ENCODE measurements around the gene POGK.
"Not testable (repeated sequence)": the region's sequence is repeated elsewhere in the genome, so short reads cannot be mapped to it uniquely, and the experiment has no call there.

Gene POGK

DNA sequence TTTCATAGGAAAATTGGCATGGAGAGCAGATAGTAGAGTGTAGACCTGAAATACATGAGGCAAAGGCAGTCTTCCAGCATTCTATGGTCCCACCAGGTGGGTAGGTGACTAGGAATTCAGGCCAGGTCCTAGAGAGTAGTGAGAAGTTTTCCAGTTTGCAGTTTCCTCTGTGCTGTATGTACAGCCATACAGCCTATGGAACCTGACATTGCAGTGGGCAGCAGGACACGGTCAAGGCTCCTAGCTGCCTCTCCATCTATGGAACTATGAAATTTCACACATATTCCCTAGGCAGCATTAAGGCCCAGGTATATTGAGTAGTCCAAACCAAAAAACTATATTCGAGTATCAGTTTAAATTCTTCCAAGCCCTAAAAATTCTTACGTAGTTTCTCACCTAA, 16.3 kb downstream of the POGK start:
- DNase-seq (ENCODE audit: low read depth in 2 of 2): no peak

DNA sequence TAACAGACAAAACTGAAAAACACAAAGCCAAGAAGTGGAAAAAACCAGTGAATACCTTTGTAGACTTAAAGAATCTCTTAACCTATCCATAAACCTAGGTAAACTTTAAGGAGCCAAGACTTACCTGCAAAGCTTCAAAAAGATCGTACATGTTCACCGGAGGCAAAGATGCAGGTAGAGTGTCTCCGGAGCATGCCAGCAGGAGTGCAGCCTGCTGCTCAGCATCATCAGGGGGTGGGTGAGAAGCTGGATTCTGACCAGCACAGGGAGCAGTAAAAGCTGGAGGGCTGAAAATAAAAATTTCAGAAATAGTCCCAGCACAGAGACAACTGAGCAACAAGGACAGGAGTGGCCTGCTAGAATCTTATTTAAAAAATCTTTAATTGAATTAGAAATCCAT, 18.7 kb downstream of the POGK start:
- no peak for DNase-seq (ENCODE audit: low read depth in 2 of 2)

DNA sequence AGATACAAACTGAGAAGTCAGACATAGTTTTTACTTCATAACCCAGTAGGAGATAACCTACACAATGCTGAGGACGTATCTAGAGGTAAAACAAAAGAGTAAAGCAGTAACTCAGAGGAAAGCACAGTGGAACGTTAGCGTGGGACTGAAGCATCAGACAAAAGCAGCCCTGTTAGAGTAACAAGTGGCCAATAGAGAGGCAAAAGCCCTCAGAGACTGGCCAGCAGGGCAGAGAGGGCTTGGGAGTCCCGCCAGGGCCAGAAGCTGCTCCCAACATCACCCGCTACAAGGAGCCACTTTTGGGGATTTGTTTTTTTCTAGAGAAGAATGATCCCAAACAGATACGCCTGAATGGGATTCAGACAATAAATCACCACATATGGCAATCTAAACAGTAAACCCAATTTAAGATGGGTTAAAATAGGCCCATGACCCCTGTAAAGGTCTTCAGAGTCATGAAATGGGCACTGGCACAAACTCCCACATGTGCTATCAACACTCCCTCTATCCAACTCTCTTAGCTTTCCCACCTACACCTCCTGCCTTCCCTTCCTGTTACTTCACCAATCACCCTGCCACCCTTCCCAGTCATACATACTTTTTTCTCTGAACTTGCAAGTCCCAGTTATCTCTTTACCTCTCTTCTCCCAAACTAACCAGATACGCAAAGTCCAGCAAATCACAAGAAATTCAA, 19.6 kb downstream of the POGK start:
- DNase-seq (ENCODE audit: low read depth in 2 of 2): no peak

DNA sequence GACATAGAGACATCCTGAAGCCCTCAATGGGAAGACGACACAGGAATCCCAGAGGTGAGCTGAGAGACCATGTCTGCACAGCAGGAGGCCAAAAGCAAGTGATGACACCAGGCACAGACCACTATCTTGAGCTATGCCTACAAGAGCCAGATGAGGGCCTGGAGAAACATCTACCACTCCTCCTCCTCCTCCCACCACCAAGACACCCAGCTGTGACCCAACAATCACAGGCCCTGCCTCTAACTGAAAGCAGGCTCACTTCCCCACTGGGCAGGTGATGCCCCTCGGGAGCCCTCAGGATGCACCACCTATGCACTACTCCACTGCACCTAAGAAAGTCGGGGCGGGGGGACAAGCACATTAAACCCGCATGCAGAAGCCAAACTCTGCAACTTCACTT, 20.3 kb downstream of the POGK start:
- no peak for DNase-seq (ENCODE audit: low read depth in 2 of 2)

DNA sequence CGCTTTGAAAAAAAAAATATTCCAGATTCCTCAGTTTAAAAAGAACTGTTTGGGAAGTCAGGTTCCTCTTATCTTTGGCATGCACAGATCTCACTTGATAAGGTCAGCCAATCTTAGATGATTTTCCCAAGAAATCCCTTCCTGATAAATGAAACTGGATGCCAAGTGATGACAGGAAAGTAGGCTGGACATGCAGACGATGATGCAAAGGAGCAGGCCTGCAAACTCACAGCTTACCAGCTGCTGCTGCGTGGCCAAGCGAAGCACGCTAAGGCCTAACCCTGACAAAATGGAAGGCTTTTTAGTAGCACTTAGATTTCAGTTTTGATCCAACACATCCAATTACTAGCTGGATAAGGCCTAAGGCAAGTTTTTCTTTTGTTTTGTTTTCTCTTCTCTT, 26.7 kb downstream of the POGK start:
- DNase-seq (ENCODE audit: low read depth in 2 of 2): no peak

DNA sequence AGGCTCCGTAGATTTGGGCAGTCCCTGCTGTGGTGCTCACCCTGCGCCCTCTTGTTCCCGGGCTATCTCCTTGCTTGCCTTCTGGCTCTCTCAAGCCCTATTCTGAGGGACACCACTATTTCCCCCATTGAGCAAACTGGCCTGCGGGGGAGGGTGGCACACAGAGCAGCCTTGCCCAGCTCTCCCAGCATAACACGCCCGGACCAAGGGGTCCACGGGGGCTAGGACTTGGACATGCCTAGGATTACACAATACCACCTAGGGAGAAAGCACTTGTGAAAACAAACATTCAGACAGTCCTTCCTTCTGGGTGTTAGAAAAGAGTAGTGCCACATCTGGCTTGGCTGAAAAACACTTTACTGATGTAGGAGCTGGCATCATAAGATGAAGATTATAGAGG, 29.4 kb downstream of the POGK start:
- DNase-seq (ENCODE audit: low read depth in 2 of 2): no peak

DNA sequence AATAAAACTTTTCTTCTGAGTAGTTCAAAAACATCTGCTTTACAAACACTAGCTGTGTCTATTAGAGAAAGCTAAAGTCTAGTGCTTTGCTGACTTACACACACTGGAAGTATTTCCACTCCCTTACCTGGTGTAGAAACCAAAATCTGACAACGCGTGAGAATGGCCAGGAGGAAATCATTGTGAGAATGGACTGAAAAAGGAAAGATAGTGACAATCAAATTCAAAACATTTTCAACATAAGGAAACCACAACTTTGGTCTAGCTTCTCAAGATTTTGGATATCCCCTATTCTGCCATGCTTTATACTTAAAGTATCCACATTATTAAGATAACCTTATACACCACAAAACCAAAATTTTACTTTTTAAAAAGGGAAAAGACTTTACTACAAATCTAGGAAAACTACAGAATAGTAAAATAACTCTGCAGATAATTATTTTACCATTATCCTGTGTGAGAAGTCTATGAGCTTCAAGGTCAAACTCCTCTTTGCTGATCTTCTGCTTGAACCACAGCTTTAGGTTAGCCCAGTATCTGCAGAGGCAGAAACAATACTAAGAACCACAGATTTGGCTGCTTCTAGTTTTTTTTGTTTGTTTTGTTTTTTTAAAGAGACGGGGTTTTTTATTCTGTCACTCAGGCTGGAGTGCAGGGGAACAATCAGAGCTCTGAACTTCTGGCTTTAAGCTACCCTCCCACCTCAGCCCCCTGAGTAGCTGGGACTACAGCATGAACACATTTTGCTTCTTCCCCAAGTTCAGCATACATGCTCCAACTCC, 30.2 kb downstream of the POGK start:
- no peak for DNase-seq (ENCODE audit: low read depth in 2 of 2)

DNA sequence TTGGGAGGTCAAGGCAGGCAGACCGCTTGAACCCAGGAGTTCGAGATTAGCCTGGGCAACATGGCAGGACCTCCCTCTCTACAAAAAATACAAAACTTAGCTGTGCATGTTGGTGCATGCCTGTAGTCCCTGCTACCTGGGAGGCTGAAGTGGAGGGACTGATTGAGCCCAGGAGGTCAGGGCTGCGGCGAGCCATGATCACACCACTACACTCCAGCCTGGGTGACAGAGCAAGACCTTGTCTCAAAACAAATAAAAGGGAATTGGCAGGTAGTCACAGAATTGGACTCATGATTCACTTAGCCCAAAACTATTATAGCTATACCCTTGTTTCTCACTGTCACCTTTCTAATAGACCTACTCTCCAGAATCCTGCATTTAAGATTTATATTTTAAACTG, 31.3 kb downstream of the POGK start:
- DNase-seq (ENCODE audit: low read depth in 2 of 2): no peak

DNA sequence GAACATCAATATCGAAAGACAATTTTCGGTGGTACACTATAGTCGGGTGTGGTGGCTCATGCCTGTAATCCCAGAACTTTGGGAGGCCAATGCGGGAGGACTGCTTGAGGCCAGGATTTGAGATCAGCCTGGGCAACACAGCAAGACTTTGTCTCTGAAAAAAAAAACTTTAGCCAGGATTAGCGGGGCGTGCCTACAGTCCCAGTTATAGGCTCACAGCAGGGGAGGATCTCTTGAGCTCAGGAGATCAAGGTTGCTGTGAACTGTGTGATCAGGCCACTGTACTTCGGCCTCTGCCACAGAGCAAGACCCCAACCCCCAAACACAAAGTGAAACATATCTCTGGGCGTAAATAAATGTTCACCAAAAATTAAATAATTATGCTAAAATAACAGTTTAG, 35.2 kb downstream of the POGK start:
- no peak for DNase-seq (ENCODE audit: low read depth in 2 of 2)

DNA sequence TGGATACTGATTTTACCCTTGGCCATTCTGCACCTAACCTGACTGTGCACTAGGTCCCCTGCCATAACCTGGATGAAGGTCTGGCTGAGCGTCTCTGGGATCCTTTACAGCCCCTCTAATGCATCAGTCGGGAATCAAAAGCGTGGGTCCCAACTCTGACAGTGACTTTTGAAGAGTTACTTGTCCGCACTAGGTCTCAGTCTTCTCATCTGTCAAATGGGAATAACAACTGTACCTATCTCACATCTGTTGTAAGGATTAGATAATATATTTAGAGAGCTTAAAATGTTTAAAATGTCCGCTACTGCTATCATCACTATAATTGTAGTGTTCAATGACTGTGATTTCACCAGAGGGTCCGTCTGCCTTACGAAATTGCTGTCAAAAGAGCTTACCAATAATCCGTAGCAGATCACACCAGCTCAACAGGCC, 36.0 kb downstream of the POGK start:
- no peak for DNase-seq (ENCODE audit: low read depth in 2 of 2)

DNA sequence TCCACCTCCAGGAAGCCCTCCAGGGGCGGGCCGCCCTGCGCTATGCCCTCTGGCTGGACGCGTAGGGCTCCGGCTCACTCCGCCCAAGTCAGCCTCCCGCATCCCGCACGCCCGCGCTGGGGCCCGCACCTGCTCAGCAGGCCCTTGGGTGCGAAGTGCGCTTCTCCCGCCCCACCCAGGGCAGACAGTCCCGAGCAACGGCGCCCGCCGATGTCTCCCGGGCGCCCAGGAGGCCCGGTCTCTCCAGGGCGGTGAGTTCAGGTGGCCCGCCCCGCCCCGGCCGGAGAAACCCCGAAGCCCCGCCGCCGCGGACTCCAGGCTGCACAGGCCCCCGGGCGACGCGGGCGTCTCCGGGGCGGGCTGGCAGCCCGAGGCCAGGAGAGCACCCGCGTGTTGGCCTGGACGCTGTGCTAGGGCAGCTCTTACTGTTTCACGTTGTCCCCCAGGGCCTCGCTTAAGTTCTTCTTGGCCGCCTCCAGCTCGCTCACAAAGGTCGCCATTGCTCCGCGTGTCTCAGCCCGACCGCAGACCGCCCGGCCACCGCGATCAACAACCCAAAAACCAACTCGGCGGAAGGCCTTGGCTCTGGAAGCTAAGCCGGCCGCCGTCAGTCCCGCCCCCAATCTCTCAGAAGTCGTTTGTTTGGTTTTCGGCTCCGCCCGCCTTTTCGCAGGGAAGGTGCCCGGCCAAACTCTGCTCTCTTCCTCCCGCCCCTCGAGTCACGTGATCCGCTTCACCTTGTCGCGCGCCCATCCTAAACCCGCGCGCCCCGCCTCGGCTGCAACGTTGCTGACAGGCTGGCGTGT, 36.7 kb downstream of the POGK start, which contains the start of gene TADA1:
TSS of gene TADA1 (minus strand) at position 531 of the 806 bp plus-strand sequence. CDS start at position 500, 31 bp downstream.
- peak; percentile 98 to 99 for DNase-seq (ENCODE audit: low read depth in 2 of 2)

DNA sequence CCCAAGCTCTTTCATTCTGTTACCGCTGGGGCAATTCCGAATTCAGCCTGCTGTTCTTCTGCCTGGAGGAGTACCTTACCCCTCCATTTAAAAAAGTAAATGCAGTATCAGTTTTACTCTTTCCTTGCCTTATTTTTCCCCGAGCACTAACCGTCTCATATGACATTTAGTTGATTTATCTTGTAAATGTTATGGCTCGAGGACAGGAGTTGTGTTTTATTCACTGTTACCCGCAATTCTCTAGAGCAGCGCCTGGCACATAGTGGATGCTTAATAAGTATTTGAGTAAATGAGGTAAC, 37.2 kb downstream of the POGK start:
- no peak for DNase-seq (ENCODE audit: low read depth in 2 of 2)

DNA sequence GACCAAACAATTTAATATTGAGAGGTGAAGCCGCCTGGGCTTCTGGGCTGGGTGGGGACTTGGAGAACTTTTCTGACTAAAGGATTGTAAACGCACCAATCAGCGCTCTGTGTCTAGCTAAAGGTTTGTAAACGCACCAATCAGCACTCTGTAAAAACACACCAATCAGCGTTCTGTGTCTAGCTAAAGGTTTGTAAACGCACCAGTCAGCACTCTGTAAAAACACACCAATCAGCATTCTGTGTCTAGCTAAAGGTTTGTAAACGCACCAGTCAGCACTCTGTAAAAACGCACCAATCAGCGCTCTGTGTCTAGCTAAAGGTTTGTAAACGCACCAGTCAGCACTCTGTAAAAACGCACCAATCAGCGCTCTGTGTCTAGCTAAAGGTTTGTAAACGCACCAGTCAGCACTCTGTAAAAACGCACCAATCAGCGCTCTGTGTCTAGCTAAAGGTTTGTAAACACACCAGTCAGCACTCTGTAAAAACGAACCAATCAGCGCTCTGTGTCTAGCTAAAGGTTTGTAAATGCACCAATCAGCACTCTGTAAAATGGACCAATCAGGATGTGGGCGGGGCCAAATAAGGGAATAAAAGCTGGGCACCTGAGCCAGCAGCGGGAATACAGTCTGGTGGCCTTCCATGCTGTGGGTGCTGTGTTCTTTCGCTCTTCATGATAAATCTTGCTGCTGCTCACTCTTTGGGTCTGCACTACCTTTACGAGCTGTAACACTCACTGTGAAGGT, 39.1 kb downstream of the POGK start:
- not testable (repeated sequence) for DNase-seq (ENCODE audit: low read depth in 2 of 2)

DNA sequence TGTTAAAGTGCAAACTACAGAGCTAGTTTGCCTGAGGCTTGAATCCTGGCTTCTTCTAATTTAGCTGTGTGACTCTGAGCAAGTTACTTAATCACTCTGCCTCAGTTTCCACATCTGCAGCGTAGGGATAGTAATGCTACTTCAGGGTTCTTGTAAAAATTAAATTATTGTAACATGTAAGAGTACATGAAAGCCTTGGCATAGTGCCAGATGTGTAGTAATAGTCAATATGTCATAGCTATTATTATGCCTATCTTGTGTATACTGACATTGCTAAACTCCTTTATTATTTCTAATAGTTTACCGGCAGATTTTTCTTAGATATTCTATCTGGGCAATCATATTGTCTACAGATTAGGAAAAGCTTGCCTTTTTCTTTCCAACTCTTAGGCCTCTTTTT, 43.6 kb downstream of the POGK start:
- no peak for DNase-seq (ENCODE audit: low read depth in 2 of 2)

DNA sequence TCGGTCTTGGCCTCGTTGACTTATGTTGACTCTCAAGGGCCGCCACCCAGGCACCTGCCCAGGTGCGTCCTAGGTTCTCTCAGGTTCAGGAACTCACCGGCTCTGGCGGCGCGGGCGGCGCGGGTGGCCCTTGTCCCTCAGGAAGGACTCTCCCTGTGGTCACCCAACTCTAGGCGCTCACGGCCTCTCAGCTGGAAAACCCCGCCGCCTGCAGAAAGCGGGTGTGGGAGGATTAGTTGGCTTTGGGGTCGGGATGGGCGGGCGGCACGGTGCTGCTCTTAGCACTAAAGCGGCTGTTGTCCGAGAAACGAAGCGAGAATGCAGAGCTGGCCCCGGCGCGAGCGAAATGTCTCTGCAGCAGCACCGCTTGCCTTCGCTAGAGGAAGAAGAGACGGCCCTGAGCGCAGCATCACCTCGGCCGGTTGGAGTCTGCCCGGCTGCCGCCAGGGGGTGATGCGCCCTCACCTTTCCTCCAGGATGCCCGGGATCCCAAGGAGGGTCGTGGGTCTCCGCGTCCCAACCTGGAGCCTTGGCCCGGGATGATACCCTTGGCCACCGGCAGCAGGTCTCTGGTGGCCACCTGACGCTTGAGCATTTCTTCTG, 44.9 kb downstream of the POGK start:
- DNase-seq (ENCODE audit: low read depth in 2 of 2): peak; percentile 10 to 22

DNA sequence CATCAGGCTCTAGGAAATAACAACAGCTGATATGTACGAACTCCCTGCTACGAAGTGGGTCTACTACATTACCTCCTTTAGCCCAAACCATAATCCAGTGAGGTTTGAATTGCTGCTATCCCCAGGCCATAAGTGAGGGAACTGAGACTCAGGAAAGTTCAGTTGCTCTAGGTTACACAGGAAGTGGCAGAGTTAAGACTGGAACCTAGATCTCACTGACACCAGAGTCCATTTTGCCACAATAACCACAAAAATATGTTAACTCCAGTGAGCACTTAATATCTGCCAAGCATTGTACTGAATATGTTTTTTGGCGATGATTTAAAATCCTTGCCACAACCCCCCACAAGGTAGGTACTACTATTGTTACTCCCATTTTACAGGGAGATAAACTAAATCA, 45.7 kb downstream of the POGK start:
- DNase-seq (ENCODE audit: low read depth in 2 of 2): no peak

DNA sequence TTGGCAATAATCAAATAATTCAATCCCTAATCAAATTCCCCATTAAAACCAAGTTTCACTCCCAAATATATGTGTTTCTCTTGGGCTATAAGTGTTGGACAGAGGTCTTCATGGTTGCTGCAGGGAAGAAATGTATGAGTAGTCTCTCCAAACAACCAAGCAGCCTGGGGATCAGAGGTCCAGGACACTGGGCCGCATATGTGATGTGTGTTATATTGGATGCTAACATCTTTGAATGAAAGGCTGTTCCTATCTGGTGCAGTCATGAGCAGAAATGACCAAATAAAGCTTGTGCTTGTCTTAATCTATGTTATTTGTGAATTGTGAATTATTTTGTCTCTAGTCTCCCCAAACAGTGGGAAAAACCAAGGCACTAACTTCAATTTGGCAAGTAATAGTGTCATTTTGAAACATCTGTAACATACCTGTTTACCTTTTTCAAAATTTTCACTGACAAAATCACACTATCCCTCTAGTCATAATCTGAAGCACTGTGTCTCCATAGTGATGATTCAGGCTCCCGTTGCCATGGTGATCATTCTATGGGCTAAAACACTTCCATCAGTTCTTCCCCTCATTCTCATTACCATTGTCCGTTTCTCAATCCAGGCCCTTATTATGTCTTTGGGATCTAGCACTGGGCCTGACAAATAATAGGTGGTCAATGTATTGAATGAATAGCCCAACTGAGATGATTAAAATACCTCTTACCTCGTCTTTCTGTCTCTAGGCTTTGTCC, 49.3 kb downstream of the POGK start:
- no peak for DNase-seq (ENCODE audit: low read depth in 2 of 2)

DNA sequence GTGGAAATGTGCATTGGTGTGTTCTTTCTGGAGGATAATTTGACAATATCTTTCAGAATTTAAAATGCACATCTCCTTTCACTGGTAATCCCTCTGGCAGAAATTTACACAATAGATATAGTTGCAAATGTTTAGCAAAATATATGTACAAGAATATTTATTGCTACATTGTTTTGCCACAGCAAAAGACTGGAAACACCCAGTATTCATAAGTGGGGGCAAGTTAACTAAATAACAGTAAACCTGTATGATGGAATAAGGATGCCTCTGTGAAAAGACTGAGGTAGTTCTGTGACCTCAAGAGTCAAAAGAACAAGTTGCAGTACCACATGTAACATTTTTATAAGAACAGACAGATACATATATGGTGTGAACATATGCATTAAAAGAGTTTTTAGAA, 50.5 kb downstream of the POGK start:
- no peak for DNase-seq (ENCODE audit: low read depth in 2 of 2)

DNA sequence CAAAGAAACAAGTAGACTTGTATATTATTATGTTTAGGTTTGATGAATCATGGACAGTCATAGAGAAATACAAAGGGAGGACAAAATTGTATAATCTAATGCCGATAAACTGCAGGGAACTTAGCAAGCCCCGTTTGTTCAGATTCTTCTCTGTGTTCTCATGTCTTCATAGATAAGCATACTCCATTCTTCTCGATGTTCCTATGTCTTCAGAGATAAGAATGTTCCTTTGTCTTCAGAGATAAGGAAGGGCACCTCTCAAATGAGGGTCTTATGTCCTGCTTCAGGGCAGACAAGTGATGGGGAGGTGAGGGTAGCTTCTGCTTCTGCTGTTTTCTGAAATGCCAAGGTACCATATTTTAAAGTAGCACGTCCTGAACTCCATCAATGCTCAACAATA, 56.5 kb downstream of the POGK start:
- DNase-seq (ENCODE audit: low read depth in 2 of 2): no peak

DNA sequence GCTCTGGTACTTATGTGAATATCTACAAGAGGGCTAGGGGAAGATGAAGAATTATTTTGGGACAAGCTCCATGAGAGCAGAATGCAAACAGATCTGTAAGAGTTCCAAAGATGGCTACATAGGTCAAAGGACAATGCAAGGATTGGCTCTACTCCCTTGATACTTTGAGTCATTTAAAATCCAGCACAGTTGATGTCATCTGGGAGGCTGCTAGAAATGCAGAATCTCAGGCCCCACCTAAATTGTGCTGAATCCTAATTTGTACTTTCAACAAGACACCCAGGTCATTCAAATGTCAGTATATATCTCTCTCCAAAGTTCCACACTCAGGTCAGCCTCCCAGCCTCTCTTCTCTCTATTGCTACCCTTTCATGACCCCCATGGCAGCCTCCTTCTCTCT, 60.5 kb downstream of the POGK start:
- DNase-seq (ENCODE audit: low read depth in 2 of 2): no peak

DNA sequence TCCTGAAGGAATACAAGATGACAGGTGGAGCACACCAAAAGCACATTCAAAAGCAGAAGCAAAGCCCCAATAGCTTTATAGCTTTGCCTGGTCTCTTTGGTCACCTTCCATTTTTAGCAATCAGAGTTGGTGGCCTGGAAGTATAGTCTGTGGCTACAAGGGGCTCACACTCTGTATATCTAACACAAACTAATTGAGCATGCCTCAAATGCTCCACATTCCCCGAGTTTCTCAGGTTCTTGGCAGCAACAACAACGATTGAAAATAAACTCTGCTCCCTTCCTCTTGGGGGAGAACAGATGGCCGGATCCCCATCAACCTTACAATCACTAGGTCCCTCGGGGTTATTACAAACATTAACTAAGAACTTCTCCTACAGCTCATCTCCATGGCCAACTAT, 61.7 kb downstream of the POGK start:
- no peak for DNase-seq (ENCODE audit: low read depth in 2 of 2)
